Heart right ventricle (tissue), 16 donors: ENCODE measurements around the gene MRPL45. TPM values are rescaled to one million over a fixed set of nuclear protein-coding genes. Genes with fewer than 3 reads are reported as not detected.
A peak's percentile ranks its signal among the peaks of the same experiment; 100 is the strongest.

Experiments
- ATAC-seq, 8 donors: fragments of 200-7000 bp; cut with Tn5 transposase; one replicate each; pipeline ENCODE4 v1.9.1; 2020; ENCODE audit warnings: mild to moderate bottlenecking in 8 of 8, moderate library complexity in 8 of 8, moderate number of reproducible peaks in 1 of 8
- DNase-seq, 2 donors: peaks; one replicate each; pipeline ENCODE4 v3.0.0-alpha.2; 2020
- H3K27ac ChIP-seq, 10 donors: fragments of 200-600 bp; sonication (generic) in 2 of 10; one replicate each; pipeline versions ENCODE4 v1.5.0 to v1.8.0; 2020 to 2022; ENCODE audit warnings: mild to moderate bottlenecking in 3 of 10
- H3K27me3 ChIP-seq, 7 donors: fragments of 200-600 bp; one replicate each; pipeline ENCODE4 v1.8.0; 2021 to 2022; ENCODE audit warnings: mild to moderate bottlenecking in 2 of 7
- H3K36me3 ChIP-seq, 9 donors: fragments of 200-600 bp; sonication (generic) in 1 of 9; one replicate each; pipeline versions ENCODE4 v1.5.0 to v1.8.0; 2020 to 2022; ENCODE audit warnings: mild to moderate bottlenecking in 2 of 9
- H3K4me1 ChIP-seq, 9 donors: fragments of 200-600 bp; sonication (generic) in 1 of 9; one replicate each; pipeline versions ENCODE4 v1.5.0 to v1.8.0; 2020 to 2022; ENCODE audit warnings: mild to moderate bottlenecking in 4 of 9
- H3K4me3 ChIP-seq, 10 donors: fragments of 200-600 bp; sonication (generic) in 2 of 10; one replicate each; pipeline versions ENCODE4 v1.5.0 to v1.8.0; 2020 to 2022; ENCODE audit warnings: mild to moderate bottlenecking in 7 of 10, moderate library complexity in 2 of 10
- H3K9me3 ChIP-seq, 11 donors: fragments of 200-600 bp in 10 of 11; sonication (generic) in 2 of 11; one replicate each; pipeline versions ENCODE4 v1.5.0 to v1.8.0; 2013 to 2022; ENCODE audit warnings: mild to moderate bottlenecking in 2 of 11, control low read depth in 1 of 11, moderate library complexity in 1 of 11
- WGBS, 2 donors: extraction: QIAGEN DNeasy Blood & Tissue Kit; methylation state at CpG; one replicate each; pipeline ENCODE4 v1.1.7; 2013; ENCODE audit warnings: inconsistent platforms in 1 of 2; 5-methylcytosine and 5-hydroxymethylcytosine counted together
- intact Hi-C, 10 donors: fragments of 100-400 bp; cut with DNase I; formaldehyde crosslinking; loops; one replicate each; pipeline versions ENCODE4 v1.11.1 to v1.14.2; 2022
- polyA plus RNA-seq, 2 donors: library from polyadenylated mRNA; stranded (reverse); fragments of 200-250 nt; gene quantifications; one replicate each; pipeline ENCODE4 v1.2.3, GENCODE V29; 2013
- total RNA-seq, 10 donors: library from RNA; stranded (reverse); fragmentation: NEBNext Ultra II Directional in 3 of 10; extraction: Animal tissue kit (Norgen Biotek cat#: 25700) in 3 of 10; gene quantifications; one replicate each; pipeline versions ENCODE4 v1.2.1 to v1.2.4, GENCODE V29; 2021 to 2023
- TF ChIP-seq, protein P1 (sequence below), 9 donors: fragments of 200-600 bp; sonication (generic) in 2 of 9; IDR thresholded peaks; one replicate each; pipeline versions ENCODE4 v1.5.0 to v1.8.0; 2021 to 2022; ENCODE audit warnings: antibody characterized with exemption in 9 of 9, mild to moderate bottlenecking in 5 of 9, moderate library complexity in 1 of 9
- donor health status: Arrhythmogenic right ventricular cardiomyopathy.
- donor health status: ischemic (EF 13 %, LVEDD 7.1; RV severe dilation, severe dysfunction).
- donor health status: healthy with polysubstance abuse.
- donor health status: DM: no; HTN: yes; CAD: no.
- donor health status: DM: no; HTN: no; CAD: no.
- donor health status: ischemic (EF 25% LVEDD 6.9; RV normal size, moderate dysfunction).
- donor health status: ischemic (EF 25% LVEDD 5.7; RV mildly dilated, moderate dysfunction).
- donor health status: healthy.
- donor health status: DM: yes; HTN: yes; CAD: no.
- donor health status: Ischemic cardiomyopathy.
- donor health status: ischemic (EF 35%, LVEDD 5.7; RV mildly dilated, moderate dysfunction).
- donor health status: nonischemic (EF 11% LVEDD 7.7; RV severe dilation, severe dysfunction).
- donor health status: DM: yes; HTN: yes; CAD: no.
- donor health status: PGD.
- donor health status: ischemic (EF 29% LVEDD 5.4; RV normal size, mild dysfunction).
- donor health status: nonischemic (EF 23%, LVEDD 6.1; RV moderate dilation, normal function).

MRPL45 gene
- total and polyA plus RNA-seq, 12 donors = 16.0 to 44.6 (median 38.1) TPM

DNA sequence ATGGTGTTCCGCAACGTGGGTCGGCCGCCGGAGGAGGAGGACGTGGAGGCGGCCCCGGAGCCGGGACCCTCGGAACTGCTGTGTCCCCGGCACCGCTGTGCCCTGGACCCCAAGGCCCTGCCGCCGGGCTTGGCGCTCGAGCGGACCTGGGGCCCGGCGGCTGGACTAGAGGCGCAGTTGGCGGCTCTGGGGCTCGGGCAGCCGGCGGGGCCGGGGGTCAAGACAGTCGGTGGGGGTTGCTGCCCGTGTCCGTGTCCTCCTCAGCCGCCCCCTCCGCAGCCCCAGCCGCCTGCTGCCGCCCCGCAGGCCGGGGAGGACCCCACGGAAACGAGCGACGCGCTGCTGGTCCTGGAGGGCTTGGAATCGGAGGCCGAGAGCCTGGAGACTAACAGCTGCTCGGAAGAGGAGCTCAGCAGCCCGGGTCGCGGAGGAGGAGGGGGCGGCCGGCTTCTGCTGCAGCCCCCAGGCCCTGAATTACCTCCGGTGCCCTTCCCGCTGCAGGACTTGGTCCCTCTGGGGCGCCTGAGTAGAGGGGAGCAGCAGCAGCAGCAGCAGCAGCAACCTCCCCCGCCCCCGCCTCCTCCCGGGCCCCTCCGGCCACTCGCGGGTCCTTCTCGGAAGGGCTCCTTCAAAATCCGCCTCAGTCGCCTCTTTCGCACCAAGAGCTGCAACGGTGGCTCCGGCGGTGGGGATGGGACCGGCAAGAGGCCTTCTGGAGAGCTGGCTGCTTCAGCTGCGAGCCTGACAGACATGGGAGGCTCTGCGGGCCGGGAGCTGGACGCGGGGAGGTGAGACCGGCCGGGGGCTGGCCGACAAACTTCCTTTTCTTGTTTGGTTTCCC, 55.5 kb downstream of the MRPL45 start:
- ATAC-seq (peak in 6 of 8 donors; percentile 8 to 42 (median 18)), DNase-seq (peak; percentile 20 to 39)
- Histone ChIP-seq H3K4me1 (peaks cover 8 to 57% (median 44%) of the 10 kb centered on the region in 9 donors), H3K36me3 (no peaks in the 10 kb centered on the region), H3K4me3 (peak overlapping the region; percentile 78 to 96 (median 94)), H3K27ac (peak overlapping the region; percentile 27 to 93 (median 87)), H3K27me3 (no peaks in the 10 kb centered on the region), H3K9me3 (no peaks in the 10 kb centered on the region)
- WGBS, 2 donors = 0 to 1% methylated on average over 70 to 72 of the region's 72 CpGs
- TF ChIP-seq, protein P1, sequence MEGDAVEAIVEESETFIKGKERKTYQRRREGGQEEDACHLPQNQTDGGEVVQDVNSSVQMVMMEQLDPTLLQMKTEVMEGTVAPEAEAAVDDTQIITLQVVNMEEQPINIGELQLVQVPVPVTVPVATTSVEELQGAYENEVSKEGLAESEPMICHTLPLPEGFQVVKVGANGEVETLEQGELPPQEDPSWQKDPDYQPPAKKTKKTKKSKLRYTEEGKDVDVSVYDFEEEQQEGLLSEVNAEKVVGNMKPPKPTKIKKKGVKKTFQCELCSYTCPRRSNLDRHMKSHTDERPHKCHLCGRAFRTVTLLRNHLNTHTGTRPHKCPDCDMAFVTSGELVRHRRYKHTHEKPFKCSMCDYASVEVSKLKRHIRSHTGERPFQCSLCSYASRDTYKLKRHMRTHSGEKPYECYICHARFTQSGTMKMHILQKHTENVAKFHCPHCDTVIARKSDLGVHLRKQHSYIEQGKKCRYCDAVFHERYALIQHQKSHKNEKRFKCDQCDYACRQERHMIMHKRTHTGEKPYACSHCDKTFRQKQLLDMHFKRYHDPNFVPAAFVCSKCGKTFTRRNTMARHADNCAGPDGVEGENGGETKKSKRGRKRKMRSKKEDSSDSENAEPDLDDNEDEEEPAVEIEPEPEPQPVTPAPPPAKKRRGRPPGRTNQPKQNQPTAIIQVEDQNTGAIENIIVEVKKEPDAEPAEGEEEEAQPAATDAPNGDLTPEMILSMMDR (IDR thresholded peaks at IDR 0.05) = no peak
- intact Hi-C loops = loop anchor here in 3 of 10 donors (2.0 to 10.0 kb wide), 3 partner anchors 62 to 842 kb away; partner anchors contain the start of gene CACNB1 (in 1 of the 3)

DNA sequence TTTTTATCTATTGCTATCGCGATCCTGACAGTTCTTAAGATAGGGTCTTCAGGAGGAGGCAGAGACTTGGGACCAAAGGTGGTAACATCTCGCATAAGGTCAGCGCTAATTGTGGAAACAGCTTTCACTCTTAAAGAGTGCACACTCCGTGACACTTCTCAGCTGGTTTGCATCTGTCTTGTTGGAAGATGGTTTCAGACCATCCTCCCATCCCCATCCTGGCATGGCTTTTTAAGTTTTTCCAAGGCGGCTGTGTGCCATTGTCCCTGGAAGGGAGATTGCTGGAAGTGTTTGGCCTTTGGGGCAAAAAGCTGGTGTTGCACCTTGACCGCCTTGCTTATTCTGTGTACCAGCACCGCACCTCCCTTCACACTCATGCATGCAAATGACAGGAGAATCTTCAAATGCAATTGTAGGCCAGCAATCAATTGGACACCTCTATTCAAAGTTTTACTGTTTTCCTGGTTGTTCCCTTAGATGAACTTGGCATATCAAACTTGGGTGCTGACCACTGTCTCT, 56.2 kb downstream of the MRPL45 start:
- TF ChIP-seq, protein P1 (IDR thresholded peaks at IDR 0.05) = no peak
- Histone ChIP-seq H3K4me1 (peaks cover 8 to 64% (median 51%) of the 10 kb centered on the region in 9 donors), H3K27me3 (no peaks in the 10 kb centered on the region), H3K27ac (peak overlapping the region in 9 of 10 donors; percentile 79 to 93 (median 87)), H3K4me3 (peak overlapping the region; percentile 78 to 96 (median 94)), H3K36me3 (no peaks in the 10 kb centered on the region), H3K9me3 (no peaks in the 10 kb centered on the region)
- ATAC-seq (peak in 2 of 8 donors; percentile 18 to 23), DNase-seq (no peak)
- intact Hi-C loops = loop anchor here in 3 of 10 donors (2.0 to 10.0 kb wide), 3 partner anchors 62 to 842 kb away; partner anchors contain the start of gene CACNB1 (in 1 of the 3)
- WGBS, 2 donors = 11 to 15% methylated on average over 8 of the region's 8 CpGs

DNA sequence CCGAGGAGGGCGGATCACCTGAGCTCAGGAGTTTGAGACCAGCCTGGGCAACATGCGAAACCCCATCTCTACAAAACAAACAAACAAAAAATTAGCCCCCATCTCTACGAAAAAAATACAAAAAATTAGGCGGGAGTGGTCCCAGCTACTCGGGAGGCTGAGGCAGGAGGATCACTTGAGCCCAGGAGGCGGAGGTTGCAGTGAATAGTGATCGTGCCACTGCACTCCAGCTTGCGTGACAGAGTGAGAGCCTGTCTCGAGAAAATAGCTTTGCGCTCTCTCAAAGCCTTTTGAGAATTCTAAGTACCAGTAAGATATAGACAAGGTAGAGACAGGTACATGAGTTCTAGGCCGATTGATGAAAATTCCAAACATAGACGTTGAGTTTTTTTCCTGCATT, 56.7 kb downstream of the MRPL45 start:
- no peak for ATAC-seq
- Histone ChIP-seq H3K27me3 (no peaks in the 10 kb centered on the region), H3K4me1 (peaks cover 8 to 69% (median 55%) of the 10 kb centered on the region in 9 donors), H3K4me3 (peak overlapping the region in 9 of 10 donors; percentile 85 to 96 (median 94)), H3K9me3 (no peaks in the 10 kb centered on the region), H3K36me3 (no peaks in the 10 kb centered on the region), H3K27ac (peak overlapping the region in 3 of 10 donors; percentile 87 to 93 (median 90))
- intact Hi-C loops = loop anchor here in 4 of 10 donors (2.0 to 10.0 kb wide), 3 partner anchors 61 to 841 kb away; partner anchors contain the start of gene CACNB1 (in 1 of the 4)
- 84 to 87% methylated on average over 13 of the region's 13 CpGs for WGBS, 2 donors
- no peak for DNase-seq
- TF ChIP-seq, protein P1 (IDR thresholded peaks at IDR 0.05) = no peak

DNA sequence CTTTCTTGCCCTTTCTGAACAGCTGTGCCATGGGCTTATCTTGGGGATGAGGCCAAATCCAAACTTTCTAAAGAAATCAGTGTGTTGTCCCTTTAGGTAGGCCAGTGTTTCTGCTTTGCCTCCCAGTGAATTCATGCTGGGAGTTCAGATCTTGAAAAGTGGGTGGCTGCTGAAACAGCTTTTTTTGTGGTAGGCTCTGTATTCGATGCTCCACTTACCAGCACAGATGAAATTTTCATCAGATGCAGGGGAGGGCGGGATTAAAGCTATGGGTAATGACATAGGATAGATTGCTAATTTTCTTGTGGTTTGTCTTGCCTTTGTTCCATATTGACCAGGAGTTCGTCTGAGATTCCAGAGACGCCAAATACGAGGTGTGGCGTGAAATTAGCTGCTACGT, 57.5 kb downstream of the MRPL45 start:
- ATAC-seq (no peak), DNase-seq (no peak)
- Histone ChIP-seq H3K4me1 (peaks cover 8 to 73% (median 63%) of the 10 kb centered on the region in 9 donors), H3K36me3 (no peaks in the 10 kb centered on the region), H3K27ac (no peak overlapping the region), H3K4me3 (peak overlapping the region in 1 of 10 donors; percentile 14), H3K27me3 (no peaks in the 10 kb centered on the region), H3K9me3 (no peaks in the 10 kb centered on the region)
- TF ChIP-seq, protein P1 (IDR thresholded peaks at IDR 0.05) = no peak
- WGBS, 2 donors = 75 to 76% methylated on average over 7 of the region's 7 CpGs
- intact Hi-C loops = loop anchor here in 3 of 10 donors (2.0 to 10.0 kb wide), 3 partner anchors 60 to 840 kb away; partner anchors contain the start of gene CACNB1 (in 1 of the 3)
